Measurements from ENCODE around the gene ARHGEF7.

Gene ARHGEF7

DNA sequence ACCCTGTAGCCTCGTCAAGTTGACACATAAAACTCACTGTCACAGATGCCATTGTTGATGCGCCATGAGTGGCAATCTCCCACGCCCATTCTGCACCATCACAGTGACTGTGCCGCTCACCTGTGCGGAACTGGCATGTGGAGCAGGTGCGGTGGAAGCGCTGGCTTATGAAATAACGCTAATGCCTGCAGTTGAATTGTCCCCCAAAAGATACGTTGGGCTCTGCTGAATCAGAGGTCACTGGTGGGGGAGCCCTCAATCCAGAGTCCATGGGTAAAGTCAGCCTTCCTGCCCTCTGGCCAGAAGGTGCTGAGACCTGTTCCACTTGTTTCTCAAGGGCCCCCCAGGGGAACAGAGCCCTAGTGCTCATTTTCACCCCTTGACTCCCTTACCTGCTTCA is 2.9 kb upstream of the ARHGEF7 start:
- no peak for DNase-seq

DNA sequence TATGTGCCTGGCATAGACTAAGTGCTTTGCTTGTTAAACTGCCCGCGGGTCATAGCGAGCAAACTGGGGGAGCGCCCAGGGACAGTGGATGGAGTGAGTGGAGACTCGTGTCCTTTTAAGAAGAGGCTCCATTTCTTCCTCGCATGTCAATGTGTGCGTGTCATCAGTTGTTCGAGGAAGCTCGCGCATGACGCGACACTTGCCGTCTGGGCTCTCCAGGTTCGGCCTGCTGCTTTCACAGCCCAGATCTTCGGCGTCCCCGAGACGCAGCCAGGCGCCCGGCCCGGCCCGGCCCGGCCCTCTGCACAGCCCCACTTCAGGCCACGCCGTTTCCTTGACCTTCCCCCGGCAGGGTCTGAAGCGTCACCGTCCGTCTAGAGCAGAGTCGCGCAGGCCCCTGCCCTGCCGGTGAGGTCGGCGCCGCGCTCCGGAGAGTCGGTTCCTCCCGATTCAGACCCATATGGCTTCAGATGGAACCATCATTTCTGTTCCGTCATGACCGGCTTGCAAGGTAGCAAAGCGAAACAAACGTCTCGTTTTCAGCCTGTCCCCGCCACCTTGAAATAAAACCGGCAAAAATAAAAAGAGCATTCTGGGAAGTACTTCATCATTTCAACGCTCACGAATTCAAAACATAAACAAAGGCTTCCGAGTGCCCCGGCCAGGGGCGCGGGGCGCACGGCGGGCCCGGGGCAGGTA is 599 bp upstream of the ARHGEF7 start:
- no peak for DNase-seq

DNA sequence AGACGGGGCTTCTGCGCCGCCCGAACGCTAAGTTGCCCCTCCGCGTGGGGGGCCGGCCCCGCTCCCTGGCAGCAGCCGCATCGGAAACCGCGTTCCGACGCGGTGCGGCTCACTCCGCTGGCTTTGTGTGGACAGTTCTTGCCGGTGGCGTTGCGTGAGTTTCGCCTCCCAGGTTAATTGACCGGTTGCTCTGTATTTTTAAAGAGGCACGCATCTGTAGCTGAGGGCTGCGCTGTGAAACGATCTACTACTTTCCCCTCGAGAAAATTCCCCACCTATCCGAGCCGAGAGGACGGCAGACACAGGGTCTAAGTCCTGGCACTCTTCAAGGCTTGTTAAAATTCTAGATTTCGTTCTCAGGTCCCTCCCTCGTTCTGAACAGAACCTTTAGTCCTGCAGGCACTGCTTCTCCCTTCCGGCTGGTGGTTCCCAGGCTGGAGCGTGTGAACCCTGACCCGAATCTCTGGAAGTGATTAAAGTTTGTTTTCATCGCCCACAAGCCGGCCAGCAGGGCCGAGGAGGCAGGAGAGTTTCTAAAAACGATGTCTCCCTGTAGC is 933 bp downstream of the ARHGEF7 start:
- no peak for DNase-seq

DNA sequence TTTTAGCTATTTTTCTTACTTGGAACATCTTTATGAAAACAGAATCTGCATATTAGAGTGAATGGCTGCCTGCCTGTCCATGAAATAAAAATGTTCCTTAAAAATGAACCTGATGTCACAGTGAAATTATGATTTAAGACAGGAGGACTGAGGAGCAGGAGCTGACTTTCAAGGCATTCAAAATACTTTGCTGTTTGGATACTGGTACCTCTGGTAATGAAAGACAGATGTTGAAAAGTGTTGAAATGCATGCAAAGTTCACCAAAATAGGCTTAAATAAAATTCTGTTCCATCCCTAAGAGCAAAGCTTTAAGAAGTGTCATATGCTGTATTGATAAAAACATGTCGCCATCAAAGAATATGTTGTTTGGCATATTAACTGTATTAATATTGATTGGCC is 1.7 kb downstream of the ARHGEF7 start:
- no peak for DNase-seq

DNA sequence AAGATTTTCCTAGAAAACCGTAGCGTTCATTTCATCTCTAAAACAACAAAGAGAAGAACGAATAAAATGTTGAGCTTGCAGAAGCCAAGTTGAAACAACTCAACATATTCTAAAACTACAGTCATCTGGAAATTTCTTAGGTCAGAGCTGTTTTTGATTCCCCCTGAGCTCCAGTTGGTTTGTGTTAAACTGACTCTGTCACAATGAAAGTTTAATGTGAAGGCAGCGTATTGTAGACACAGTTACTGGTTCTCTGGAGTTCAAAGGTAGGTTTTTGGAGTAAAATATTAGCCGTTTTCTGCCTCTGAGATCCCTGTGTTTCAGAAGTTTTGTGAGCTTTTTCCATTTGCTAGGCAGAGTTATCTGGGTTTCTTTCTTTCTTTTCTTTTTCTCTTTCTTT is 2.2 kb downstream of the ARHGEF7 start:
- no peak for DNase-seq

DNA sequence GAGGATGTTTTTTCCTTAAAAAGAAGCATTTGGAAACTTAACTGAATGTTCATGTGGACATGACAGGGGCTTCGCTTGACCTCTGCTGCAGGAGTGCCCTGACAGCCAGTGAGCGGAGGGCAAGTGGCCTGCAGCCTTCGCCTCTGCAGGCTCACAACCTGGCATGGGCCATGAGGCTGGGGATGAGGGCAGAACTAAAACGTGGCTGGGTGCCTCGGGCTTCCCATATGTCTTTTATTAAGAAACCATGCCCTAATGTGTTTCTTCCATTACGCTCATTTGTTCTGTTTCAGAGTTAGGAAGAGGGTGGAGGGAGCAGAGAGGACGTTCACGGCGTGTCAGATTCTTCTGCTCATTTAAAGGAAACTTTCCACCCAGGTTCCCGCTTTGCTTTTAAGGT is 2.9 kb downstream of the ARHGEF7 start:
- no peak for DNase-seq

DNA sequence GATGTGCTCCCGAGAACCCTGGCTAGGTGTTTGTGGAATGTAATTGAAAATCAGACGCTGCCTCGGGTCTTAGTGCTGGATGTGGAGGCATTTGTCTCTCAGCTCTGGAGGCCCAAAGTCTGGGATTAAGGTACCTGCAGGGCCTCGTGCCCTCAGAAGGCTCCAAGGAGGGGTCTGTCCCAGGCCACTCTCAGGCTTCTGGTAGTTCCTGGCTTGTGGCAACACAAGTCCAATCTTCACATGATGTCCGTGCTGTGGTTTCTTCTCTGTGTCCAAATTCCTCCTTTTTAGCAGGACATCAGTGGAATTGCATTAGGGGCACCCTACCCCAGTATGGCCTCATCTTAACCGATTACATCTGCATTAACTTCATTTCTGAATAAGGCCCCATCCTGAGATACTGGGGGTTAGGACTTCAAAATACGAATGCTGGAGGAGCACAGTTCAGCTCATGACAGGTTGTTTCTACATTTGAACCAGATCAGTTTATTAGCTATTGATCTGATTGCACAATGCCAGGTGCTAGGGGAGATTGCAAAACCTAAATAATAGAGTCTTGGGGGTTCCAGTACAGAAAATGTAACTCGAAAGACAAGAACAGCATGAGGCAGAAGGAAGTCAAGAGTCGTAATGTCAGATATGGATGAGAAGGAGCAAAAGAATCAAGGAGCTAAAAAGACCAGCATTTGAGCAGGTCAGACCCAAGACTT is 3.9 kb downstream of the ARHGEF7 start:
- DNase-seq = no peak

DNA sequence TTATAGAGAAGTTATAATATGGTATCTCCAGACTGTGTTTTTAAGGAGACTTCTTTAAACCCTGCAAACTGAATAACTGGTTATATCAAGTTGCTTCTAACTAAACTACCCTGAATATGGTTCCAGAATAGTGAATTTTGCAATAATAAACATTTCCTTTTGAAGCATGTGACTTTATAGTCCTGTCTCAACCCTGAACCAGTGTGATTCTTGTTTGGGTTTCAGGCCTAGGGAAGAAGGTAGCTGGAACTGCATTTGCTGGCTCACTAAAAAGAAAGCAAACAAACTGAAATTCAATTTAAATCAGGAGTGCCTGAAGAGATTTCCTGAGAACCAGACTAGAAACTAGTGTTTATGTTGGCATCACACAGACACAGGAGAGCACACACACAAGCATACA is 4.9 kb downstream of the ARHGEF7 start:
- no peak for DNase-seq

DNA sequence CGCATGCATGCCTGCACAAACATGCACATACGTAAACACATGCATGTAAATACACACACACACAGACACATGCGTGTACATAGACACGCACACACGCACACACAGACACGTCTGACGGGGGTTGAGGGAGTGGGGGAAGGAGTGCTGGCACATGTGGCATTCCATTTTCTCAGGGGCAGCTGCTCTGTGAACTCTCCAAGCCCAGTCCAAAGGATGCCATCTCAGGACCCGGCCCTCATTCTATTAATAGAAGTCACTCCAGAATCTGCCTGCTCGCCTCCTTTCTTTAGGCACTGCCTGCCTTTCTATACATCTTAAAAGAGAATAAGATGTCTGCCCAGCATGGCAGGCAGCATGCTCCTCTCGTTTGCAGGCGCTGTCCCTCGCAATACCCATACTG is 5.3 kb downstream of the ARHGEF7 start:
- DNase-seq = no peak

DNA sequence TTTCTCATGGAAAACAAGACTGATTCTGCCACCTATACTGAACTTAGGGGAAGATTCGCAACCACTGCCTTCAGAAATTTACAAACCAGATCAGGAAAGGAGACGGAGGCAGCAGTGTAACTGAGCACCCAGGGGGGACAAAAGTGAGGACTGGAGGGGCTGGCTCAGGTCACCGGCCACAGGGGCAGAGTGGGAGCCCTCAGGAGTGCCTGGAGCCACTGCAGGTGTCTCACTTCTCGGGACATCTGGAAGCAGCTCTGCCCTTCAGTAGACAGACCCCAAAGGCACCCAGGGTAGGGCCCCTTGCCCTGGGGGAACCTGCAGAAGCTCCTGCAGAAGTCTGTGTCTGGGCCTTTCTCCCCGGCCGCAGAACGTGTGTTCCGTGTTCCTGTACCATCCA is 5.8 kb downstream of the ARHGEF7 start:
- DNase-seq = no peak

DNA sequence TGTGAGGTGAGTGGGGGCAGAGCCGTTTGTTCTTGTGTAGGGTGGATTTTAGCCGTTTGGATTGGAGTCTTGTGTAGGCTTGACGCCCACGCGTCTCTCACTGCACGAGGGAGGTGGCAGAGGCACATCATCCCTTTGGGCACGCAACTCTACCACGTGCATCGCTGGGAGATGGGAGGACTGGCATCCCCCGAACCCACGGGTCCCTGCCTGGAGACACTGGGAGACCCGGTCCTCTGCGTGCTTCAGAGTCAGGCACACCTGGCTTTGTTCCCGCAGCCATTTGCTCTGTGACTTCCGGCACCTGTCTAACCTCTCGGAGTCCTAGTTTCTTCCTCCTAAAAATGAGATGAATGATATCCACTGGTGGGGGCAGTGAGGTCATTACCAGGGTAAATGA is 6.4 kb downstream of the ARHGEF7 start:
- DNase-seq = no peak

DNA sequence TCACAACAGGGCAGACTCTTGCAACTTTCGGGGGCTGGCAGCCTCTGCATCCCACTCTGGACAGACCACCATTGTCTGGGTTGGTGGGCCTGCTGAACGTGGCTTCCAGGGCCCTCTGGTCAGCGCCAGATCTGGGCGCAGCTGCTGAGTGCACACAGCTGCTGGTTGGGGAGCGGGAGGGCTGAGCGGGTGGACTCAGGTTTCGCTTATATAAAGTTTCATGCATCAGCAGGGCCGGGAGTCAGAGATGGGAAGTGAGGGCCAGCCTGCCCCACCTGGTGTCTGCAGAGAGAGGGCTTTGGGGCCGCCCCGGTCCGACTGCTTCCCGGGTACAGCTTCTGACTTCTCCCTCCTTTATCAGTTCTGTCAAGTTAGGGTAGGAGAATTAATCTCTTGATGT is 6.9 kb downstream of the ARHGEF7 start:
- DNase-seq = no peak

DNA sequence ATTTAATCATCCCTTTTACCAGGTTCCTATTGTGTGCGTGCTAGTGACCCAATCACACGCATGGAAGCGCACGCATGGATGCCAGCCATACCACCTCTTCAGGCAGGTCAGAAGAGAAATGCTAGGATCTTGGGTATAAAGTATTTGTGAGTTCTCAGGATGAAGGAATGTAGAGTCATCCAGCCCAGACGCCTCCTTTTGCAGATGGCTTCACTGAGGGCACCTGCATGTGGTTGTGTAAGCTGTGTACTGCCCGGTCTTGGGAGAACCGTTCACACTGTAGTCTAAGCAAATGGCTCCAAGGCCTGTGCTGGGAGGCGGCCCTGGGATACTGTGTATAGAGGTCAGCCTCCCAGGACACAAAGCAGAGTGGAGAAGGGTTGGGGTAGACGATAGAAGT is 7.5 kb downstream of the ARHGEF7 start:
- no peak for DNase-seq

DNA sequence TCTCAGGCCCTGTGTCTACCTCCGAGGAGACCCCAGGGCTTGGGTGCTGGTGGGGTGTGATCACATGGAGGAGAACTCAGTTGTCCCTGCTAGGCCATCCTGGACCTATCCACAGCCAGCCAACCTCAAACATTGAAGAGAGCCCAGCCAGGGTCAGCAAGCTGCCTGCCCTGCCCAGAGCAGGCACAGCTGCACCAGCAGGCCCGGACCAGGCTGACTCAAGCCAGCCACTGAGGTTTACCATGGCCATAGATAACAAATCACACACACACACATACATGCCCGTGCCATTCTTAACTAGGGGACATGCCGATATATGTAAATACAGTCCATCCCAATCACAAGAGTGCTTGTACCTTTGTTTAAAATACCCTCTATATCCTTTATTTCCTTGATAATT is 8.1 kb downstream of the ARHGEF7 start:
- no peak for DNase-seq

DNA sequence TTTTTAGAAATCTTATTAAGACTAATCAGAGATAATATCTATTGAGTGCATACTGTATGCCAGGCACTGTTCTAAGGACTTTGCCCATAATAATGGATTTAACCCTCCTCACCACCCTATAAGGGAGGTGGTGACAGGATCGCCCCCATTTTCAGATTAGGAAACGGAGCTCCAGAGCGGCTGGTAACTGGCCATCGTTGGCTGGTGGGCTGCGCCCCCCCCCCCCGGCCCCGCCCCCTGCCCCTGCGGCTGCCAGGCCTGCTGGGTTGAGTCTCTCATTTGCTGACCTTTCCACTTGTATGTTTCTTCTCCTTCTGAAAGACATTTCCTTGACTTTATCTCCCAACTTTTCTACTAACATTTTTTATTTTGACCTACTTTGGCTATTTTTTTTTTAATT is 8.5 kb downstream of the ARHGEF7 start:
- no peak for DNase-seq

DNA sequence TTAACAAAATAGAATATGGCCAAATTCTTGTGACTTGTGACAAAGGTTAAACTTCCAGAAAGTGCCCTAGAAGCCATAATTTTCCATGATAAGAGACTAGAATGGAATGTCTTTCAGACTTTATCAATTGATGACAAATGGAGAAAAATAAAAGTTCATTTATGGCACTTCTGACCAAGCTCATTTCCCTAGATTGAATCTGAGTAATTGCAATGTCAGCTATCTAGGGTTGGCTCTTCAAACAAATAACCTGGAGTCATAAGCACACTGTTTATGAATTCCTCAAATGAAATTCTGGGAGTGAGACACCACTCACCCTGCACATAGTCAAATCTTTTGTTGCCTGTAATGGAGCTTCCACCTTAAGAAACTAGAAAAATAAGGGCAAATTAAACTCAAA is 11.4 kb downstream of the ARHGEF7 start:
- DNase-seq = no peak

DNA sequence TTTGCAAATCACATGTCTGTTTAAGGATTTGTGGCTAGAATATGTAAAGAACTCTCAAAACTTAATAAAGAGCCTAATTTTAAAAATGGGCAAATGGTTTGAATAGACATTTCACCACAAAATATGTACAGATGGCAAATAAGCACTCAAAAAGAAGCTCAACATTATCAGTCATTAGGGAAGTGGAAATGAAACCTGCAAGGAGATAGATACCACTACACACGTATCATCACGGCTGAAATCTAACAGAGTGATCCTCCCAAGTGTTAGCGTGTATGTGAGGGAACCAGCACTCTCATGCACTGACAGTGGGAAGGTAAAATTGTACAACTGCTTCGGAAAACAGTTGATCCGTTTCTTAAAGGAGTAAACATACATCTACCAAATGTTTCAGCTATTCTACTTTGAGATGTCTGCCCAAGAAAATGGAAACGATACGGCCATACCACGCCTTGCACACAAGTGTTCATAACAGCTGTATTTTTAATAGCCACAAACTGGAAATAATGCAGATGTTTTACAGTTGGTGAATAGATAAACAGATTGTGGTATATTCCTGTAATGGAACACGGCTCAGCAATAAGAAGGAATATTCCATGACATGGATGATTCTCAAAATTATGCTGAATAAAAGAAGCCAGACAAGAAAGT is 14.5 kb downstream of the ARHGEF7 start:
- DNase-seq = no peak

DNA sequence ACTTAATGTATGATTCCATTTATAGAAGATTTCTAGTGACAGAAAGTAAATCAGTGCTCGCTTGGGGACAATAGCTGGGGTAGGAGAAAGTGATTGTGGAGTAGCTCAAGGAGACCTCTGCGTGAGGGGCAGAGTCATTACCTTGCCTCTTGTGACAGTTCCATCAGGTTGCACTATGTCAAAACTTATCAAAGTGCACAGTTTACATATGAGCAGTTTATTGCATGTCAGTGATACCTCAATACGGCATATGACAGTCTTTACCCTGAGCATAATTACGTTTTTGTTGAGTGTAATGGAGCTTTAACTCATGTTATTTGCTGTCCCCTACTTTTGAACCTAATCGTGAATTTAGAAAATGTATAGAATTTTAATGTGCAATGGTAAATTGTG is 15.0 kb downstream of the ARHGEF7 start:
- DNase-seq = no peak

DNA sequence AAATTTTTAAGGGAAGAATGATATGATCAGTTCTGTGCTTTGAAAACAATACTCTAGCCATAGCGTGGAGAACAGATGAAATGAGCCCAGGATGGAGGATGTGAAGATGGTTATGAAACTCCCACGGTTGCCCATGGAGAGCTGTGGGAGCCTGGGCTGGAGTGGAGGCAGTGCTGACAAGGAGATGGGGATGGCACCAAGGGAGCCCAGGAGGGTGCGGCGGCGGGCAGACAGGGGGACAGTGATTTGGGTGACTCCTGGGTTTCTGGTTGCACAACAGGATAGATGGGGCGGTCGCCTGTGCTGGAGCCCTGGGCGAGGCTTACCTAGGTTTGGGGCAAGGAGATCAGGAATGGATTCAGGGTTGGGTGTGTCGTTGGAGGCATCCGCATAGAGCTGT is 15.9 kb downstream of the ARHGEF7 start:
- no peak for DNase-seq

DNA sequence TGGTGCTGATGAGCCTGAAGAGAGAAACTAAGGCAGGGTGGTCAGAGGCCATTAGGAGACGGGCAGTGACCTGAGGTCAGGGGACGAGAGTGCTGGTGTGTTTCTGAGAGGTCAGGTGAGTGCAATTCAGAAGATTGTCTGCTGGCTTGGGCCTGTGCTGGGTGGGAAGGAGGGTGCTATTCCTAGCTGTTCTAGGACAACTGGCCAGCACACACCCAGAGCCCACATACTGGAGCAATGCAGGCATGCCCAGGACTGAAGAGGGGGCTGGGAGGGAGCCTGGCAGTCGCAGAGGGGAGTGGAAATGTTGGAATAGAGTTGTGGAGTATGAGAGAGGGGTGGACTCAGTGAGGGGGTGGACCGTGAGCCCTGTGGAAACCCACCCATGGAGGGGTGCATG is 16.5 kb downstream of the ARHGEF7 start:
- DNase-seq = no peak

DNA sequence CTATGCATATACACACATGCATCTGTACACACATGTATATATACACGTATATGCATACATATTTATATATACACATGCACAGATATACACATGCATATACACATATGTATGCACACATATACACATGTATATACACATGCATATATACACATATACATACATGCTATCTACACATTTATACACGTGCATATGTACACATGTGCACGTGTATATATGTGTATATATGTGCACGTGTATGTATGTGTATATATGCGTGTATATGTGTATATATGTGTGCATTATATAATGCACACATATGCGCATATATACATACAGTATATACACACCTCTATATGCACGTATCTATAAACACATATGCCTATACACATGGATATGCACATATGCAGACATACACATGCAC is 17.8 kb downstream of the ARHGEF7 start:
- DNase-seq = no peak

DNA sequence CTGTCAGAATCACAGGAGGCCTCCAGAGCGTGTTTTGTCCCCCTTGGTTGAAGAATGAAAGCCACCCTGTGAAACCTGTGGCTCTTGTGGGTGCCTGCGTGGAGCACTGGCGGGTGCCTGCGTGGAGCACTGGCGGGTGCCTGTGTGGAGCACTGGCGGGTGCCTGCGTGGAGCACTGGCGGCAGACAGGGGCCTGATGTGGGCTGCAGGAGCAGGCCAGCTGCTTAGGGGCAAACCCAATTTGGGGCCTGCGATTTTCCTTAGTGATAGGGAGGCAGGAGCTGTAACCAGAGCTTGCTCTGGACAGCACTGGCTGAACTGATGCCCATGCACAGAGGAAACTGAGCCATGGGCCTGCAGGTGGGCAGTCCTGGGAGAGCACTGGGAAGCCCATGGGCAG is 24.3 kb downstream of the ARHGEF7 start:
- DNase-seq = no peak

DNA sequence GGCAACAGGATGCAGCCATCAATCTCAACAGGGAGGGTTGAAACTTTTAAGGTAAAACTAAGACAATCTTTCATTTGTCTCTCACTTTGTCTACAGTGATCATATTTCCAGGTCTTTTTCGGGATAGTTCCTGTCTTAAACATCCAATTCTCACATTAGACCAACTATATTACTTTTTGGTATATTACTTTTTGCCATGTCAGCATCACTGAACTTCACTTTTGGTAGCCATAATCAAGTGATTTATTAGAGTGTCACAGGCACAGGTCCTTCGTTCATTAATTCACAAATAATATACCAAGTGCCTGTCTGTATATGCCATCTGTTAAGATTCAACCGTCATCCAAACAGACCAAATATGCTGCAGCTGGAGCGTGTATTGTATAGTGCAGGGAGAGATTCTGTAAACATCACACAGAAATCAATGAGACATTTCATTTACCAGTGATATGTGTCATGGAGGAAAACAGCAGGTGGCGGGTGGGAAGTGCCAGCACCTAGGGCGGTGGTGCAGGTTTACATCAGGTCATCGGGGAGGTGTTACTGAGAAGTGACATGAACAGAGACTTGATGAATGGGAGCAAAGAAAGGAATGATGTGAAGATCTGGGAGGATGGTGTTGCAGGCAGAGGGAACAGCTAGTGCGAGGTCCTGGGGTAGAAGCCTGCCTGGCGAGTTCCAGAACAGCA is 24.9 kb downstream of the ARHGEF7 start:
- DNase-seq = no peak

Data from NCI-H446 (cell line).